ENCODE data around the gene GDA.
A peak's percentile ranks its signal among the peaks of the same experiment; 100 is the strongest.

The GDA gene

GRCh38 chr9:72188232-72188631, 39.0 kb downstream of the GDA start:
- H3K27me3 ChIP-seq = peaks cover 0 to 50% (median 0%) of the 10 kb centered on the region in 11 experiments; a peak in 5 of 22 replicates
- no peak overlapping the region for H3K27ac ChIP-seq
- no peaks in the 10 kb centered on the region for H3K36me3 ChIP-seq
- peaks cover 0 to 13% (median 2%) of the 10 kb centered on the region in 10 experiments; a peak in 10 of 20 replicates for H3K4me1 ChIP-seq
- no peak overlapping the region for H3K9ac ChIP-seq
- peaks cover 3 to 13% (median 5%) of the 10 kb centered on the region in 11 experiments; a peak in 18 of 22 replicates for H3K9me3 ChIP-seq (replicated peaks in 1 of 11)
- no peak overlapping the region for H3K4me2 ChIP-seq
- no peak overlapping the region for H3K4me3 ChIP-seq
- TF ChIP-seq Cebpa-rat (IDR thresholded peaks at IDR 0.05) = no peak
- no peaks in the 10 kb centered on the region for H4K20me1 ChIP-seq

- H3K4me2 ChIP-seq = peak overlapping the region in 7 of 11 experiments; percentile 18 to 54 (median 35); a peak in 11 of 22 replicates
Observed at GRCh38 chr9:72193478-72193881, 44.2 kb downstream of the GDA start.

GRCh38 chr9:72199238-72199637, 50.0 kb downstream of the GDA start:
- no peak overlapping the region for H3K4me3 ChIP-seq
- H3K9ac ChIP-seq = no peak overlapping the region
- H3K4me1 ChIP-seq = peaks cover 0 to 9% (median 0%) of the 10 kb centered on the region in 10 experiments; a peak in 6 of 20 replicates
- H3K4me2 ChIP-seq = no peak overlapping the region
- no peaks in the 10 kb centered on the region for H4K20me1 ChIP-seq
- H3K9me3 ChIP-seq (replicated peaks in 1 of 11) = no peaks in the 10 kb centered on the region
- TF ChIP-seq Cebpa-rat (IDR thresholded peaks at IDR 0.05) = no peak
- peaks cover 0 to 6% (median 0%) of the 10 kb centered on the region in 11 experiments; a peak in 3 of 22 replicates for H3K27me3 ChIP-seq
- H3K36me3 ChIP-seq = no peaks in the 10 kb centered on the region
- H3K27ac ChIP-seq = no peak overlapping the region

More at GRCh38 chr9:72193478-72193881, 44.2 kb downstream of the GDA start:
- Histone ChIP-seq H3K36me3 (no peaks in the 10 kb centered on the region), H4K20me1 (no peaks in the 10 kb centered on the region), H3K4me1 (peaks cover 0 to 8% (median 5%) of the 10 kb centered on the region in 10 experiments; a peak in 9 of 20 replicates), H3K27ac (no peak overlapping the region), H3K9ac (no peak overlapping the region), H3K9me3 (replicated peaks in 1 of 11) (no peaks in the 10 kb centered on the region), H3K4me3 (no peak overlapping the region), H3K27me3 (peaks cover 0 to 37% (median 0%) of the 10 kb centered on the region in 11 experiments; a peak in 4 of 22 replicates)
- TF ChIP-seq Cebpa-rat (IDR thresholded peaks at IDR 0.05) = no peak

GRCh38 chr9:72200452-72200851, 51.2 kb downstream of the GDA start:
- H3K4me1 ChIP-seq = peaks cover 0 to 9% (median 0%) of the 10 kb centered on the region in 10 experiments; a peak in 6 of 20 replicates
- no peak overlapping the region for H3K27ac ChIP-seq
- H3K9me3 ChIP-seq (replicated peaks in 1 of 11) = no peaks in the 10 kb centered on the region
- TF ChIP-seq Cebpa-rat (IDR thresholded peaks at IDR 0.05) = no peak
- H4K20me1 ChIP-seq = no peaks in the 10 kb centered on the region
- H3K27me3 ChIP-seq = no peaks in the 10 kb centered on the region
- H3K36me3 ChIP-seq = no peaks in the 10 kb centered on the region
- no peak overlapping the region for H3K4me2 ChIP-seq
- H3K9ac ChIP-seq = no peak overlapping the region
- H3K4me3 ChIP-seq = no peak overlapping the region

DNA sequence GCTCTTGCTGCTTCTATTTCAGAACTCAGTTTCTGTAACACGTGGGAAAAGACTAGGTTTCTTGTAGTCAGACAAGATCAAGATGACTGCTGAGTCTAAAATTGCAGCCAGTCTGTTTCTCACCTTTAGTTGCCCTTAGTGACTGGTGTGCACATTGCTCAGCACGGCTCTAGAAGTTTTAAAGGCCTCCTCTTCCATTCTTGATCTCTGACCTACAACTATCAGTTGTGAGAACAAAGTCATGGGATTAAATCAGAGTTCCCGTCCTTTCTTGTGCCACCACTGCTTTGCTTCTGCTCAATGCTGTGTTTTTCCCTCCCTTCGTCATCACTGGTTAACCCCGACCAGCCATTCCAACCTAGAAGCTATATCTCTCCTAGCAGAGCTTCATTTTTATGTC, 52.8 kb downstream of the GDA start:
- TF ChIP-seq Cebpa-rat (IDR thresholded peaks at IDR 0.05) = no peak
- peaks cover 0 to 9% (median 0%) of the 10 kb centered on the region in 10 experiments; a peak in 6 of 20 replicates for H3K4me1 ChIP-seq

DNA sequence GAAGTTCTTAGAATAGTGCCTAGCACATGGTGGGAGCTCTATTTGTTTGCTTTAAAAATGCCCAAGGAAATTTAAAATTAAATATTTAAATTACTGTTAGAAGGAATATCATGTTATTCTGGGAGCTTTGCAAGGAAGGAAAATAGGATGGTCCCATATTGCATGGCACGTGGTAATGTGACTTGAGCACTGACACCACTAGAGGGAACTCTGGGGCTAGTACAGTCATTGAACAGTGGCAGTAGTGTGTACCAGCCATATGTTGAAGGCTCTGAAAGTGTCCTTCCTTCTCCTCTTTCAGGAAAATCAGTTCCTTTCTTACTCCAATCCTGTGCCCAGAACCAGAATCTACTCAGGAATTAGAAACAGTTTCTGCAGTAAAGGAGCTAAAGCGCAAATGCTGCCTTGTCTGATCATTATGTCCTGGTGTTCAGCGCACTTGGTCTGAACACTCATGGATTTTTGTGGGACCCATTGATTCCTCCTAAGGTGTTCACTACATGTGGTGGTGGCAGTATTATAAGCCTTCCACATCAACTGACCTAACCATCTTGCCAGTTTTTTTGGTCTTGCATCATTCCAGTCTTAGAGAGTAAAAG, 54.1 kb downstream of the GDA start:
- Histone ChIP-seq H3K4me3 (no peak overlapping the region), H3K9ac (no peak overlapping the region), H3K36me3 (no peaks in the 10 kb centered on the region), H3K27ac (no peak overlapping the region), H3K27me3 (no peaks in the 10 kb centered on the region), H3K4me1 (peaks cover 0 to 9% (median 0%) of the 10 kb centered on the region in 10 experiments; a peak in 6 of 20 replicates), H3K4me2 (0 out of 22 replicates have a peak overlapping the region, but pooled peaks of 1 of the 11 experiments have one; percentile 7), H4K20me1 (no peaks in the 10 kb centered on the region), H3K9me3 (replicated peaks in 1 of 11) (no peaks in the 10 kb centered on the region)
- no peak for TF ChIP-seq Cebpa-rat (IDR thresholded peaks at IDR 0.05)

More for the DNA sequence above, 52.8 kb downstream of the GDA start:
- no peaks in the 10 kb centered on the region for H3K9me3 ChIP-seq (replicated peaks in 1 of 11)
- no peak overlapping the region for H3K27ac ChIP-seq
- H3K9ac ChIP-seq = no peak overlapping the region
- no peaks in the 10 kb centered on the region for H4K20me1 ChIP-seq
- H3K4me2 ChIP-seq = no peak overlapping the region
- H3K27me3 ChIP-seq = no peaks in the 10 kb centered on the region
- H3K36me3 ChIP-seq = no peaks in the 10 kb centered on the region
- no peak overlapping the region for H3K4me3 ChIP-seq

DNA sequence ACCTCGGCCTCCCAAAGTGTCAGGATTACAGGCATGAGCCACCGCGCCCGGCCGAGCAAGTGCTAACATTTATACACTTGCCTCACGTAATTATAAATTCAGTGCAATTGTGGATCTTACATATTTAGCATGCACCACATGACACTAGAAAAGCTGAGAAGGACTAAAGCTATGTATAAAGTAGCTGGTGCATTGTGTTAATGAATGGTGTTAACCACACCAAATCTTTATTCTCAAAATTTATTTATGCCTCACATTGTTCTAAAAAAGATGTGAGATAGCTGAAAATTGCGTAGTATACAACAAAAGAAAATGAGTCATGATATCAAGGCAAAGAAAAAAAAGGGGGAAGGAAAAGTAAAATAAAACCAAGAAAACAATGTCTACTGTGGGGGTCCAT, 54.8 kb downstream of the GDA start:
- H4K20me1 ChIP-seq = no peaks in the 10 kb centered on the region
- no peaks in the 10 kb centered on the region for H3K27me3 ChIP-seq
- 0 out of 22 replicates have a peak overlapping the region, but pooled peaks of 2 of the 11 experiments have one; percentile 7 to 14 for H3K4me2 ChIP-seq
- no peak overlapping the region for H3K4me3 ChIP-seq
- no peak overlapping the region for H3K27ac ChIP-seq
- no peak overlapping the region for H3K9ac ChIP-seq
- H3K4me1 ChIP-seq = peaks cover 0 to 9% (median 0%) of the 10 kb centered on the region in 10 experiments; a peak in 6 of 20 replicates
- H3K36me3 ChIP-seq = no peaks in the 10 kb centered on the region
- no peak for TF ChIP-seq Cebpa-rat (IDR thresholded peaks at IDR 0.05)
- no peaks in the 10 kb centered on the region for H3K9me3 ChIP-seq (replicated peaks in 1 of 11)

- Histone ChIP-seq H3K27me3 (no peaks in the 10 kb centered on the region), H3K4me1 (peaks cover 0 to 15% (median 0%) of the 10 kb centered on the region in 10 experiments; a peak in 6 of 20 replicates), H3K27ac (no peak overlapping the region), H3K4me3 (no peak overlapping the region), H3K9ac (no peak overlapping the region), H4K20me1 (no peaks in the 10 kb centered on the region), H3K4me2 (no peak overlapping the region), H3K9me3 (replicated peaks in 1 of 11) (no peaks in the 10 kb centered on the region), H3K36me3 (no peaks in the 10 kb centered on the region)
- TF ChIP-seq Cebpa-rat (IDR thresholded peaks at IDR 0.05) = no peak
Observed at GRCh38 chr9:72205513-72205912, 56.3 kb downstream of the GDA start.

GRCh38 chr9:72207278-72207677, 58.0 kb downstream of the GDA start:
- TF ChIP-seq Cebpa-rat (IDR thresholded peaks at IDR 0.05) = no peak
- Histone ChIP-seq H4K20me1 (no peaks in the 10 kb centered on the region), H3K9me3 (replicated peaks in 1 of 11) (no peaks in the 10 kb centered on the region), H3K4me3 (no peak overlapping the region), H3K4me1 (peaks cover 0 to 15% (median 0%) of the 10 kb centered on the region in 10 experiments; a peak in 6 of 20 replicates), H3K36me3 (no peaks in the 10 kb centered on the region), H3K9ac (no peak overlapping the region), H3K4me2 (no peak overlapping the region), H3K27me3 (no peaks in the 10 kb centered on the region), H3K27ac (no peak overlapping the region)

- Histone ChIP-seq H3K36me3 (no peaks in the 10 kb centered on the region), H3K4me1 (peaks cover 0 to 6% (median 0%) of the 10 kb centered on the region in 10 experiments; a peak in 1 of 20 replicates), H3K9ac (no peak overlapping the region), H4K20me1 (no peaks in the 10 kb centered on the region), H3K27me3 (no peaks in the 10 kb centered on the region), H3K4me2 (no peak overlapping the region), H3K9me3 (replicated peaks in 1 of 11) (no peaks in the 10 kb centered on the region), H3K4me3 (no peak overlapping the region), H3K27ac (no peak overlapping the region)
- TF ChIP-seq Cebpa-rat (IDR thresholded peaks at IDR 0.05) = no peak
Observed at GRCh38 chr9:72210522-72210921, 61.3 kb downstream of the GDA start.
